ENCODE results near the gene TSNAX. TPM values are rescaled to one million over a fixed set of nuclear protein-coding genes. Genes with fewer than 3 reads are reported as not detected.

Gene TSNAX
- total RNA-seq, 1 experiment from 2014 or later, result 38.0 TPM

GRCh38 chr1:231594749-231595148, 66.3 kb downstream of the TSNAX start:
- no peaks in the 10 kb centered on the region; the same call in none of the 2 replicates for H3K27me3 Mint-ChIP-seq (ENCODE audit: low read depth)
- H3K36me3 Mint-ChIP-seq, result no peaks in the 10 kb centered on the region
- ATAC-seq (no peak), DNase-seq (ENCODE audit: low spot score) (no peak)
- no peak for TF ChIP-seq NFATC4 (CRISPR knock-in tag; IDR thresholded peaks at IDR 0.05)
- TF ChIP-seq ZNF396 (CRISPR knock-in tag; IDR thresholded peaks at IDR 0.05; ENCODE audit: borderline replicate concordance), result no peak
- TF ChIP-seq NFYB (CRISPR knock-in tag; conservative IDR thresholded peaks at IDR 0.05; ENCODE audit: low read depth), result no peak
- TF ChIP-seq, protein P1, sequence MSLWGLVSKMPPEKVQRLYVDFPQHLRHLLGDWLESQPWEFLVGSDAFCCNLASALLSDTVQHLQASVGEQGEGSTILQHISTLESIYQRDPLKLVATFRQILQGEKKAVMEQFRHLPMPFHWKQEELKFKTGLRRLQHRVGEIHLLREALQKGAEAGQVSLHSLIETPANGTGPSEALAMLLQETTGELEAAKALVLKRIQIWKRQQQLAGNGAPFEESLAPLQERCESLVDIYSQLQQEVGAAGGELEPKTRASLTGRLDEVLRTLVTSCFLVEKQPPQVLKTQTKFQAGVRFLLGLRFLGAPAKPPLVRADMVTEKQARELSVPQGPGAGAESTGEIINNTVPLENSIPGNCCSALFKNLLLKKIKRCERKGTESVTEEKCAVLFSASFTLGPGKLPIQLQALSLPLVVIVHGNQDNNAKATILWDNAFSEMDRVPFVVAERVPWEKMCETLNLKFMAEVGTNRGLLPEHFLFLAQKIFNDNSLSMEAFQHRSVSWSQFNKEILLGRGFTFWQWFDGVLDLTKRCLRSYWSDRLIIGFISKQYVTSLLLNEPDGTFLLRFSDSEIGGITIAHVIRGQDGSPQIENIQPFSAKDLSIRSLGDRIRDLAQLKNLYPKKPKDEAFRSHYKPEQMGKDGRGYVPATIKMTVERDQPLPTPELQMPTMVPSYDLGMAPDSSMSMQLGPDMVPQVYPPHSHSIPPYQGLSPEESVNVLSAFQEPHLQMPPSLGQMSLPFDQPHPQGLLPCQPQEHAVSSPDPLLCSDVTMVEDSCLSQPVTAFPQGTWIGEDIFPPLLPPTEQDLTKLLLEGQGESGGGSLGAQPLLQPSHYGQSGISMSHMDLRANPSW (CRISPR knock-in tag; conservative IDR thresholded peaks at IDR 0.05; ENCODE audit: low read depth), result no peak
- ChIA-PET CTCF (interaction anchor here (0.6 kb wide), 1 partner anchor 772 kb away, joined by 3 read pairs; no protein-coding TSS in a partner anchor), POLR2A (interaction anchor here (0.6 kb wide), 1 partner anchor 661 kb away, joined by 4 read pairs; no protein-coding TSS in a partner anchor)
- H3K4me3 Mint-ChIP-seq, result no peak overlapping the region
- peaks cover 9% of the 10 kb centered on the region for H3K4me1 Mint-ChIP-seq
- H3K27ac Mint-ChIP-seq, result no peak overlapping the region
- no peaks in the 10 kb centered on the region for H3K9me3 Mint-ChIP-seq

DNA sequence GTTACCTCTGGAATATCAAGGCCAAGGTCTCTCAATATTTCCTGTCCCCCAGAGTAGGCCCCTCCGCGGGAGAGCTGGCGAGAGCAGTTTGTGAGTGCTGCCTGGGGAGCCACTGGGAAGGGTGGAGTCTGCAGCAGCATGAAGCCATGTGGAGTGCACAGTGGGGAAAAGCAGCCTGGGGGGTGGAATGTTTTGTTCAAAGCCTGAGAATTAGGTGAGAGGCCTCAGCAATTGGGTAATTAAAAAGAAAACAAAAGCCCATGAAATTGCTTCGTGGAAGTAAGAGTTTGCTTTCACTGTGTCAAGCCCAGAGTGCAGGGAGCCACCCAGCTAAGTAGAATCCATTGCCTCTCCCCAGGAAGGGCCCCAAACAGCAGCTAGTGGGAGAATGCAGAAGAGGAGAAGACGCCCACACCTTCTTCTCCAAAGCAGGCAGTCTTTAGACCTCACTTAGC, 67.9 kb downstream of the TSNAX start:
- no peak for DNase-seq (ENCODE audit: low spot score)
- peak; percentile 48 for ATAC-seq
- Mint-ChIP-seq H3K4me3 (no peak overlapping the region), H3K27ac (no peak overlapping the region), H3K4me1 (peaks cover 14% of the 10 kb centered on the region), H3K36me3 (no peaks in the 10 kb centered on the region), H3K27me3 (ENCODE audit: low read depth) (no peaks in the 10 kb centered on the region; the same call in none of the 2 replicates), H3K9me3 (no peaks in the 10 kb centered on the region)
- POLR2A ChIA-PET, result interaction anchor here (0.5 kb wide), 1 partner anchor 70 kb away, joined by 6 read pairs; no protein-coding TSS in a partner anchor
- CTCF ChIA-PET, result interaction anchor here (1.2 to 1.5 kb wide), 2 partner anchors 239 to 259 kb away, joined by 3 read pairs; partner anchors contain the start of genes EXOC8 and SPRTN
- TF ChIP-seq ZSCAN18 (CRISPR knock-in tag; IDR thresholded peaks at IDR 0.05) (no peak), CBFB (CRISPR knock-in tag; IDR thresholded peaks at IDR 0.05; ENCODE audit: low read depth) (no peak), ZBTB43 (CRISPR knock-in tag; IDR thresholded peaks at IDR 0.05) (no peak), HMGXB4 (CRISPR knock-in tag; IDR thresholded peaks at IDR 0.05) (no peak), ZNF396 (CRISPR knock-in tag; IDR thresholded peaks at IDR 0.05; ENCODE audit: borderline replicate concordance) (no peak), ZNF416 (CRISPR knock-in tag; IDR thresholded peaks at IDR 0.05) (no peak)
- TF ChIP-seq, protein P2, sequence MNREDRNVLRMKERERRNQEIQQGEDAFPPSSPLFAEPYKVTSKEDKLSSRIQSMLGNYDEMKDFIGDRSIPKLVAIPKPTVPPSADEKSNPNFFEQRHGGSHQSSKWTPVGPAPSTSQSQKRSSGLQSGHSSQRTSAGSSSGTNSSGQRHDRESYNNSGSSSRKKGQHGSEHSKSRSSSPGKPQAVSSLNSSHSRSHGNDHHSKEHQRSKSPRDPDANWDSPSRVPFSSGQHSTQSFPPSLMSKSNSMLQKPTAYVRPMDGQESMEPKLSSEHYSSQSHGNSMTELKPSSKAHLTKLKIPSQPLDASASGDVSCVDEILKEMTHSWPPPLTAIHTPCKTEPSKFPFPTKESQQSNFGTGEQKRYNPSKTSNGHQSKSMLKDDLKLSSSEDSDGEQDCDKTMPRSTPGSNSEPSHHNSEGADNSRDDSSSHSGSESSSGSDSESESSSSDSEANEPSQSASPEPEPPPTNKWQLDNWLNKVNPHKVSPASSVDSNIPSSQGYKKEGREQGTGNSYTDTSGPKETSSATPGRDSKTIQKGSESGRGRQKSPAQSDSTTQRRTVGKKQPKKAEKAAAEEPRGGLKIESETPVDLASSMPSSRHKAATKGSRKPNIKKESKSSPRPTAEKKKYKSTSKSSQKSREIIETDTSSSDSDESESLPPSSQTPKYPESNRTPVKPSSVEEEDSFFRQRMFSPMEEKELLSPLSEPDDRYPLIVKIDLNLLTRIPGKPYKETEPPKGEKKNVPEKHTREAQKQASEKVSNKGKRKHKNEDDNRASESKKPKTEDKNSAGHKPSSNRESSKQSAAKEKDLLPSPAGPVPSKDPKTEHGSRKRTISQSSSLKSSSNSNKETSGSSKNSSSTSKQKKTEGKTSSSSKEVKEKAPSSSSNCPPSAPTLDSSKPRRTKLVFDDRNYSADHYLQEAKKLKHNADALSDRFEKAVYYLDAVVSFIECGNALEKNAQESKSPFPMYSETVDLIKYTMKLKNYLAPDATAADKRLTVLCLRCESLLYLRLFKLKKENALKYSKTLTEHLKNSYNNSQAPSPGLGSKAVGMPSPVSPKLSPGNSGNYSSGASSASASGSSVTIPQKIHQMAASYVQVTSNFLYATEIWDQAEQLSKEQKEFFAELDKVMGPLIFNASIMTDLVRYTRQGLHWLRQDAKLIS (CRISPR knock-in tag; IDR thresholded peaks at IDR 0.05; ENCODE audit: borderline replicate concordance), result no peak
- TF ChIP-seq, protein P3, sequence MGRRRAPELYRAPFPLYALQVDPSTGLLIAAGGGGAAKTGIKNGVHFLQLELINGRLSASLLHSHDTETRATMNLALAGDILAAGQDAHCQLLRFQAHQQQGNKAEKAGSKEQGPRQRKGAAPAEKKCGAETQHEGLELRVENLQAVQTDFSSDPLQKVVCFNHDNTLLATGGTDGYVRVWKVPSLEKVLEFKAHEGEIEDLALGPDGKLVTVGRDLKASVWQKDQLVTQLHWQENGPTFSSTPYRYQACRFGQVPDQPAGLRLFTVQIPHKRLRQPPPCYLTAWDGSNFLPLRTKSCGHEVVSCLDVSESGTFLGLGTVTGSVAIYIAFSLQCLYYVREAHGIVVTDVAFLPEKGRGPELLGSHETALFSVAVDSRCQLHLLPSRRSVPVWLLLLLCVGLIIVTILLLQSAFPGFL (CRISPR knock-in tag; IDR thresholded peaks at IDR 0.05; ENCODE audit: borderline replicate concordance), result no peak

Data from WTC11 (cell line).